PC-9 (cell line): ENCODE results near the gene PEX11G. TPM values are rescaled to one million over a fixed set of nuclear protein-coding genes. Genes with fewer than 3 reads are reported as not detected.
A peak's percentile ranks its signal among the peaks of the same experiment; 100 is the strongest.

Experiments used
- BruUV-seq: library from RNA; stranded (reverse); fragments of 400-500 nt; replicated peaks from 2 replicates; lab custom pipeline; 2021; lab: Mats Ljungman, UMichigan
- CTCF ChIA-PET: fragments of 300-600 bp; sonication (Branson Sonifier 250); formaldehyde crosslinking; loops from one replicate; lab custom pipeline; 2022; ENCODE audit warnings: antibody characterized with exemption; lab: Charles Lee
- POLR2A ChIA-PET: fragments of 300-600 bp; sonication (Branson Sonifier 250); formaldehyde crosslinking; loops from one replicate; lab custom pipeline; 2022; ENCODE audit warnings: antibody characterized with exemption; ENCODE audit not compliant: unreplicated experiment; lab: Charles Lee
- DNase-seq, 2 experiments: peaks; one replicate each; pipeline versions ENCODE4 v3.0.0 to v3.0.0-alpha.2; 2015 to 2022; ENCODE audit warnings: mixed read lengths in 1 of 2
- H2AFZ ChIP-seq: fragments of 200-600 bp; sonication (generic); 2 replicates; pipeline ENCODE4 v1.8.1; 2017; ENCODE audit warnings: antibody characterized with exemption
- H3F3A ChIP-seq: fragments of 200-600 bp; sonication (generic); 2 replicates; pipeline ENCODE4 v1.8.1; 2017; ENCODE audit warnings: antibody characterized with exemption, mild to moderate bottlenecking, low read depth; ENCODE audit not compliant: insufficient read depth
- H3K27ac ChIP-seq: fragments of 200-600 bp; sonication (generic); 2 replicates; pipeline ENCODE4 v1.6.1; 2016; ENCODE audit warnings: mixed run types
- H3K27me3 ChIP-seq: fragments of 200-600 bp; sonication (generic); 2 replicates; pipeline ENCODE4 v1.6.1; 2016; ENCODE audit warnings: low read depth, mixed run types; ENCODE audit not compliant: insufficient read depth
- H3K36me3 ChIP-seq: fragments of 200-600 bp; sonication (generic); 2 replicates; pipeline ENCODE4 v1.6.1; 2016; ENCODE audit warnings: low read depth, mixed run types
- H3K4me1 ChIP-seq: fragments of 200-600 bp; sonication (generic); replicated peaks from 2 replicates; pipeline ENCODE4 v1.6.1; 2016; ENCODE audit warnings: mixed run types; ENCODE audit not compliant: insufficient read depth
- H3K4me2 ChIP-seq: fragments of 200-600 bp; sonication (generic); 2 replicates; pipeline ENCODE4 v1.6.1; 2017; ENCODE audit warnings: mixed run types
- H3K4me3 ChIP-seq: fragments of 200-600 bp; sonication (generic); 2 replicates; pipeline ENCODE4 v1.6.1; 2016; ENCODE audit warnings: mixed run types
- H3K79me2 ChIP-seq: fragments of 200-600 bp; sonication (generic); 2 replicates; pipeline ENCODE4 v1.6.1; 2017; ENCODE audit warnings: low read depth, mixed run types
- H3K9me2 ChIP-seq: fragments of 200-600 bp; sonication (generic); 2 replicates; pipeline ENCODE4 v1.8.1; 2017; ENCODE audit warnings: mild to moderate bottlenecking; ENCODE audit not compliant: insufficient read depth
- H3K9me3 ChIP-seq: fragments of 200-600 bp; sonication (generic); 2 replicates; pipeline ENCODE4 v1.8.1; 2016; ENCODE audit warnings: low read depth; ENCODE audit not compliant: insufficient read depth
- H4K20me1 ChIP-seq: fragments of 200-600 bp; sonication (generic); 2 replicates; pipeline ENCODE4 v1.8.1; 2017; ENCODE audit not compliant: insufficient read depth
- EZH2 ChIP-seq: fragments of 200-600 bp; sonication (generic); IDR thresholded peaks from 2 replicates; pipeline ENCODE4 v1.8.0; 2017; ENCODE audit warnings: antibody characterized with exemption, low read depth
- intact Hi-C: fragments of 100-400 bp; cut with micrococcal nuclease; formaldehyde crosslinking; loops from one replicate; pipeline ENCODE4 v1.10.0; 2022; ENCODE audit not compliant: unreplicated experiment
- total RNA-seq: library from RNA; stranded (reverse); gene quantifications from 2 replicates; pipeline ENCODE4 v1.2.3, GENCODE V29; 2021
- TF ChIP-seq, protein P1 (sequence below): fragments of 200-600 bp; sonication (generic); conservative IDR thresholded peaks from 2 replicates; pipeline ENCODE4 v1.6.1; 2017; ENCODE audit warnings: mixed run types, antibody characterized with exemption, mild to moderate bottlenecking, moderate library complexity

Gene PEX11G
- total RNA-seq, 1 experiment from 2014 or later: 10.5 TPM

DNA sequence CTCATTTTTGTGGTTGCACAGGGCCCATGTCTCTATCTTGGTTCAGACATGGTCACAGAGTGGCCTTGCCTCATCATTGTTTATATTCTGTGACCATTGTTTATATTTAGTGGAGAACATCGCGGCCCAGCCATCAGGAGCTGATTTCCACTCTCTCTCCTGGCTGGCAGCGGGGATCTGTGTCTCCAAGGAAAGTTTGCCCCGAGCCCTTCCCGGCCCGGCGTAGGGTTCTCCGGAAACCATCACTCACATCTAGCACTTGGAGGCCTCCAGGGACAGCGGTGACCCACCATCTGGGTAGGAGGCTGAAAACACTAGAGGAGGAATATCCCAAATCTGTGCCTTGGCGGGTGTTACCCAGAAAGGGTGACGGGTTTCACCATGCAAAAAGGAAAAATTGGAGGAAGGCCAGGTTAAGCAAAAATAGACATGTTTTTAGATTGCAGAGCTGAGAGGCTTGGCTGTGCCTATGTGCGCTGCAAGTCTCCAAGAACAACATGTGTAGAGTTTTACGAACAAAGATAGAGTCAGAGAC is 26.3 kb upstream of the PEX11G start:
- Histone ChIP-seq H3K36me3 (no peaks in the 10 kb centered on the region), H2AFZ (peak overlapping the region; percentile 81), H3K9me3 (no peaks in the 10 kb centered on the region), H3K4me2 (peak overlapping the region; percentile 72), H3K27me3 (no peaks in the 10 kb centered on the region), H3F3A (peaks cover 29% of the 10 kb centered on the region), H3K27ac (no peak overlapping the region), H3K9me2 (no peaks in the 10 kb centered on the region), H3K79me2 (peaks cover 9% of the 10 kb centered on the region; the same call in 1 of the 2 replicates), H3K4me3 (peak overlapping the region; percentile 47; the same call in 1 of the 2 replicates), H4K20me1 (no peaks in the 10 kb centered on the region), H3K4me1 (peaks cover 19% of the 10 kb centered on the region)
- TF ChIP-seq, protein P1, sequence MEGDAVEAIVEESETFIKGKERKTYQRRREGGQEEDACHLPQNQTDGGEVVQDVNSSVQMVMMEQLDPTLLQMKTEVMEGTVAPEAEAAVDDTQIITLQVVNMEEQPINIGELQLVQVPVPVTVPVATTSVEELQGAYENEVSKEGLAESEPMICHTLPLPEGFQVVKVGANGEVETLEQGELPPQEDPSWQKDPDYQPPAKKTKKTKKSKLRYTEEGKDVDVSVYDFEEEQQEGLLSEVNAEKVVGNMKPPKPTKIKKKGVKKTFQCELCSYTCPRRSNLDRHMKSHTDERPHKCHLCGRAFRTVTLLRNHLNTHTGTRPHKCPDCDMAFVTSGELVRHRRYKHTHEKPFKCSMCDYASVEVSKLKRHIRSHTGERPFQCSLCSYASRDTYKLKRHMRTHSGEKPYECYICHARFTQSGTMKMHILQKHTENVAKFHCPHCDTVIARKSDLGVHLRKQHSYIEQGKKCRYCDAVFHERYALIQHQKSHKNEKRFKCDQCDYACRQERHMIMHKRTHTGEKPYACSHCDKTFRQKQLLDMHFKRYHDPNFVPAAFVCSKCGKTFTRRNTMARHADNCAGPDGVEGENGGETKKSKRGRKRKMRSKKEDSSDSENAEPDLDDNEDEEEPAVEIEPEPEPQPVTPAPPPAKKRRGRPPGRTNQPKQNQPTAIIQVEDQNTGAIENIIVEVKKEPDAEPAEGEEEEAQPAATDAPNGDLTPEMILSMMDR: no peak
- no peak for TF ChIP-seq EZH2
- no peak for DNase-seq
- BruUV-seq: no TSS peak
- intact Hi-C loops: no loop called here
- ChIA-PET POLR2A (interaction anchor here (0.6 kb wide), 1 partner anchor 55 kb away, joined by 5 read pairs; no protein-coding TSS in a partner anchor), CTCF (no interaction called here)

DNA sequence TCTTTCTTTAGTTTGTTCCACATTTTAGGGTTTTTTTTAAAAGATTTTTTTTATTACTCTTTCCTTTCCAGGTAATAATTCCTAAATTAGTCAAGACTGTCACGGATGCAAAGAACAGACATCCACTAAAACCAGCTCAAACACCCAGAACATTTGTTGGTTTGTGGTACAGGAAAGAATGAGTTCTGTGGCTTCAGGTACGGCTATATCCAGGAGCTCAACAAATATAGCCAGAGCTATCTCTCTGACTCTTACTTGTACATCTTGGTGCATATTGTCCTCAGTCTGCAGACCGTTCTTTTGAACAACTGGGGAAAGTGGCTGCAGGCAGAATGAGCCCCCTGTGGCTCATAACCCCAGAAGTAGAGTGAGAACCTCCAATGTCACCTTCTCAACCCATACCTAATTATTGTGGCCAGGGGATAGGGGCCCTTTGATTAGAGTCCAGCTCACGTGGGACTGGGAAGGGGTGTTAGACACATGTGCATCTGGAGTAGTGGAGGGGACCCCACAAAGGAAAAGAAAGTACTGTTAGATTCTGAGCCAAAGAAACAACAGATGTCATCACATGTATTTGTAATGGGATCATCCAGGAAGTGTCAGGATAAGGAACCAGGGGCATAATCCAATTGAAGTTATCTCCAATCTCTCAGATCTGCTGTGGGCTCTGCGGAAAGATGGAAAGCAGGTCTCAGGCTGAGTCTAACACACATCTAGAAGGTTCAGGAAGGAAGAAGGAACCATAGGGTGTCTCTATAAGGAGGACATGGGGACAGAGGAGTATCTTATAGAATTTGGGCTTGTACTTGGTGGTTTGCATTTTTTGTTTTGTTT is 25.2 kb upstream of the PEX11G start:
- Histone ChIP-seq H3K27me3 (no peaks in the 10 kb centered on the region), H3K27ac (no peak overlapping the region), H3K79me2 (peaks cover 9% of the 10 kb centered on the region; the same call in 1 of the 2 replicates), H3K36me3 (no peaks in the 10 kb centered on the region), H3K4me1 (peaks cover 19% of the 10 kb centered on the region), H3K9me2 (no peaks in the 10 kb centered on the region), H3K4me2 (no peak overlapping the region), H3F3A (peaks cover 29% of the 10 kb centered on the region), H2AFZ (no peak overlapping the region), H3K9me3 (no peaks in the 10 kb centered on the region), H4K20me1 (no peaks in the 10 kb centered on the region), H3K4me3 (no peak overlapping the region)
- TF ChIP-seq EZH2: no peak
- TF ChIP-seq, protein P1: no peak
- POLR2A ChIA-PET: no interaction called here
- intact Hi-C loops: no loop called here
- CTCF ChIA-PET: no interaction called here
- BruUV-seq: no TSS peak
- DNase-seq: no peak

DNA sequence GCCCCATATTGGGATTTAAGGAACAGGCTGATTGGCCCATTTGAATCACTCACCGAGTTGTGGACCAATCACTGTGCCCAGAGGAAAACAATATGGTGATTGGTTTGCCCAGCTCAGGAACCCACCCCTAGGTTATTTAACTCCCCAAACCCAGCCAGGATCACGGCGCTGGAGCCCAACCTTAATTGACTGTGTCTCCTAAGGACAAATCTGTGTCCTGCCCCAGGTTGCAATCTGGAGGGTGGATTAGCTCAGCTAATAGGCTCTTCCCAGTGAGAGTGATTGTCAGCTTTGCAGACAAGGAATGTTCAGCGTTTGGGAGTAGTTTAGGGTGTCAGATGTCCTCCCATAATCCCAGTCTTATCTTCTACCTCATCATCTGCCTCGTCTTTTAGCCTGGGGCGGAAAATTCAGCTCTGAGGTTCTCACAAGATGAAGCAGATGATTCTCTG is 23.6 kb upstream of the PEX11G start:
- Histone ChIP-seq H3K9me2 (no peaks in the 10 kb centered on the region), H3K36me3 (no peaks in the 10 kb centered on the region), H3K4me1 (peaks cover 29% of the 10 kb centered on the region), H3K27me3 (no peaks in the 10 kb centered on the region), H3K4me2 (no peak overlapping the region), H3F3A (peaks cover 23% of the 10 kb centered on the region), H3K9me3 (no peaks in the 10 kb centered on the region), H4K20me1 (no peaks in the 10 kb centered on the region), H2AFZ (no peak overlapping the region), H3K79me2 (peaks cover 9% of the 10 kb centered on the region; the same call in 1 of the 2 replicates), H3K27ac (peak overlapping the region; percentile 28), H3K4me3 (no peak overlapping the region)
- ChIA-PET POLR2A (no interaction called here), CTCF (interaction anchor here (0.6 kb wide), 1 partner anchor 132 kb away, joined by 8 read pairs; no protein-coding TSS in a partner anchor)
- BruUV-seq: no TSS peak
- intact Hi-C loops: no loop called here
- peak in 1 of 2 experiments; percentile 45 for DNase-seq
- no peak for TF ChIP-seq EZH2
- TF ChIP-seq, protein P1: no peak
